H1 (cell line): Measurements from ENCODE around the gene CEACAM7. TPM values are rescaled to one million over a fixed set of nuclear protein-coding genes. Genes with fewer than 3 reads are reported as not detected.

Experiments
- CTCF ChIA-PET: fragments of 300-600 bp; sonication (Branson Sonifier 250); formaldehyde crosslinking; loops from one replicate; lab custom pipeline; 2021; ENCODE audit not compliant: partially characterized antibody; lab: Charles Lee
- POLR2A ChIA-PET: fragments of 300-600 bp; sonication (Branson Sonifier 250); formaldehyde crosslinking; loops from one replicate; lab custom pipeline; 2021; ENCODE audit warnings: inconsistent platforms; ENCODE audit not compliant: partially characterized antibody; lab: Charles Lee
- DNase-seq, 2 experiments: peaks; one replicate each; pipeline versions ENCODE4 v3.0.0 to v3.0.0-alpha.2; 2010 to 2022; ENCODE audit warnings: low spot score in 2 of 2, low read depth in 1 of 2, mixed read lengths in 1 of 2
- FAIRE-seq: peaks from 2 replicates; lab custom pipeline; 2011; peaks lifted over from hg19 to GRCh38; lab: Jason Lieb, UNC
- H2AFZ ChIP-seq: 2 replicates; pipeline ENCODE4 v1.8.1; 2012; ENCODE audit warnings: low read length, inconsistent platforms
- H2AK5ac ChIP-seq: 2 replicates; pipeline ENCODE4 v1.6.1; 2013; ENCODE audit warnings: low read depth, low read length
- H2BK120ac ChIP-seq: replicated peaks from 2 replicates; pipeline ENCODE3; 2013; ENCODE audit warnings: low read depth, low read length, inconsistent platforms
- H2BK12ac ChIP-seq: 2 replicates; pipeline ENCODE4 v1.6.1; 2013; ENCODE audit warnings: low read depth, low read length
- H2BK15ac ChIP-seq: 2 replicates; pipeline ENCODE4 v1.6.1; 2013; ENCODE audit warnings: low read length
- H2BK20ac ChIP-seq: 2 replicates; pipeline ENCODE4 v1.6.1; 2013; ENCODE audit warnings: low read length
- H2BK5ac ChIP-seq: 2 replicates; pipeline ENCODE4 v1.6.1; 2013; ENCODE audit warnings: low read depth, low read length
- H3K14ac ChIP-seq: 2 replicates; pipeline ENCODE4 v1.6.1; 2013; ENCODE audit warnings: inconsistent platforms; ENCODE audit not compliant: insufficient read length
- H3K18ac ChIP-seq: 2 replicates; pipeline ENCODE4 v1.6.1; 2013; ENCODE audit warnings: low read length; ENCODE audit errors: extremely low read depth
- H3K23ac ChIP-seq: 2 replicates; pipeline ENCODE4 v1.6.1; 2013; ENCODE audit warnings: inconsistent platforms; ENCODE audit not compliant: insufficient read length
- H3K23me2 ChIP-seq: 2 replicates; pipeline ENCODE4 v1.6.1; 2013; ENCODE audit warnings: low read depth, low read length
- H3K27ac ChIP-seq: 2 replicates; pipeline ENCODE4 v1.6.1; 2011; ENCODE audit warnings: low read depth, low read length, inconsistent platforms
- H3K27me3 ChIP-seq, 4 experiments: replicated peaks in 1 of 4; 1 replicate in 1 of 4; 2 replicates in 3 of 4; pipeline versions ENCODE4 v1.6.1 to v1.8.1; 2011 to 2013; ENCODE audit warnings: low read length in 3 of 4, mild to moderate bottlenecking in 3 of 4, inconsistent platforms in 2 of 4, mixed read lengths in 2 of 4, moderate library complexity in 1 of 4; ENCODE audit not compliant: control insufficient read depth in 3 of 4, insufficient read depth in 3 of 4; ENCODE audit errors: extremely low read depth in 1 of 4
- H3K36me3 ChIP-seq, 4 experiments: 2 replicates each; pipeline versions ENCODE4 v1.6.1 to v1.8.1; 2011 to 2013; ENCODE audit warnings: mild to moderate bottlenecking in 4 of 4, low read length in 3 of 4, moderate library complexity in 2 of 4, control low read depth in 1 of 4, inconsistent platforms in 1 of 4; ENCODE audit not compliant: insufficient read depth in 4 of 4, control insufficient read depth in 2 of 4
- H3K4ac ChIP-seq: replicated peaks from 2 replicates; pipeline ENCODE3; 2013; ENCODE audit warnings: low read length, low read depth, mixed read lengths, inconsistent platforms; ENCODE audit not compliant: insufficient read length
- H3K4me1 ChIP-seq, 4 experiments: replicated peaks in 1 of 4; 1 replicate in 1 of 4; 2 replicates in 3 of 4; pipeline versions ENCODE4 v1.6.1 to v1.8.1; 2011 to 2013; ENCODE audit warnings: low read length in 3 of 4, inconsistent platforms in 2 of 4, mixed read lengths in 1 of 4; ENCODE audit not compliant: insufficient read depth in 4 of 4, control insufficient read depth in 3 of 4
- H3K4me2 ChIP-seq, 2 experiments: 2 replicates each; pipeline versions ENCODE4 v1.6.1 to v1.8.1; 2011 to 2013; ENCODE audit warnings: low read depth in 2 of 2, low read length in 2 of 2, control low read depth in 1 of 2, inconsistent platforms in 1 of 2, mild to moderate bottlenecking in 1 of 2; ENCODE audit not compliant: insufficient read depth in 1 of 2
- H3K4me3 ChIP-seq, 4 experiments: fragments of 200-600, 300-600 bp in 1 of 4; sonication (generic), shearing (Covaris generic), sonication (Bioruptor Twin) in 1 of 4; 2 replicates each; pipeline versions ENCODE4 v1.5.1 to v1.8.1; 2011 to 2016; ENCODE audit warnings: low read length in 4 of 4, low read depth in 3 of 4, control low read depth in 2 of 4, inconsistent platforms in 2 of 4, mild to moderate bottlenecking in 2 of 4, mixed read lengths in 1 of 4, moderate library complexity in 1 of 4; ENCODE audit not compliant: insufficient read depth in 2 of 4; ENCODE audit errors: extremely low read depth in 1 of 4
- H3K56ac ChIP-seq: replicated peaks from 2 replicates; pipeline ENCODE3; 2013; ENCODE audit warnings: low read depth, mild to moderate bottlenecking, mixed read lengths, low read length, inconsistent platforms; ENCODE audit not compliant: insufficient read length
- H3K79me1 ChIP-seq: 2 replicates; pipeline ENCODE4 v1.6.1; 2013; ENCODE audit warnings: low read depth, low read length, control low read depth
- H3K79me2 ChIP-seq, 2 experiments: 2 replicates each; pipeline versions ENCODE4 v1.6.1 to v1.8.1; 2012 to 2013; ENCODE audit warnings: low read length in 2 of 2, mild to moderate bottlenecking in 2 of 2, inconsistent platforms in 1 of 2; ENCODE audit not compliant: insufficient read depth in 2 of 2, control insufficient read depth in 1 of 2
- H3K9ac ChIP-seq, 4 experiments: replicated peaks in 1 of 4; 1 replicate in 1 of 4; 2 replicates in 3 of 4; pipeline versions ENCODE4 v1.6.1 to v1.8.1; 2011 to 2013; ENCODE audit warnings: low read depth in 3 of 4, low read length in 3 of 4, control low read depth in 2 of 4, mild to moderate bottlenecking in 2 of 4, moderate library complexity in 2 of 4, inconsistent platforms in 1 of 4; ENCODE audit errors: extremely low read depth in 1 of 4
- H3K9me3 ChIP-seq, 2 experiments: 2 replicates each; pipeline versions ENCODE4 v1.6.1 to v1.8.1; 2012 to 2013; ENCODE audit warnings: mild to moderate bottlenecking in 2 of 2, moderate library complexity in 2 of 2, control low read depth in 1 of 2, inconsistent platforms in 1 of 2, low read depth in 1 of 2, low read length in 1 of 2, mixed read lengths in 1 of 2; ENCODE audit not compliant: insufficient read depth in 2 of 2
- H4K20me1 ChIP-seq, 2 experiments: replicated peaks in 1 of 2; 2 replicates each; pipeline versions ENCODE3 to v1.8.1; 2011 to 2013; ENCODE audit warnings: inconsistent platforms in 2 of 2, low read length in 2 of 2, mild to moderate bottlenecking in 1 of 2; ENCODE audit not compliant: insufficient read depth in 2 of 2, control insufficient read depth in 1 of 2
- H4K5ac ChIP-seq: 2 replicates; pipeline ENCODE4 v1.6.1; 2013; ENCODE audit warnings: low read length, low read depth, mixed read lengths, inconsistent platforms; ENCODE audit not compliant: insufficient read length
- H4K8ac ChIP-seq: 2 replicates; pipeline ENCODE4 v1.8.0; 2013; ENCODE audit warnings: mild to moderate bottlenecking, moderate library complexity, low read length, inconsistent platforms; ENCODE audit not compliant: insufficient read depth; ENCODE audit errors: extremely low read depth
- H4K91ac ChIP-seq: replicated peaks from 2 replicates; pipeline ENCODE3; 2013; ENCODE audit warnings: low read length, mixed read lengths, inconsistent platforms; ENCODE audit not compliant: insufficient read length
- BCL11A ChIP-seq, 2 experiments: IDR thresholded peaks; one replicate each; pipeline ENCODE4 v1.6.1; 2011; ENCODE audit warnings: low read depth in 2 of 2, low read length in 2 of 2, mild to moderate bottlenecking in 2 of 2
- CEBPB ChIP-seq: IDR thresholded peaks from 2 replicates; pipeline ENCODE4 v1.6.1; 2012; ENCODE audit warnings: low read depth, low read length
- CHD2 ChIP-seq: IDR thresholded peaks from 2 replicates; pipeline ENCODE4 v1.6.1; 2012; ENCODE audit warnings: low read length, improper control_type of control experiment
- GABPA ChIP-seq: IDR thresholded peaks from 2 replicates; pipeline ENCODE4 v1.6.1; 2011; ENCODE audit warnings: mild to moderate bottlenecking, low read length, moderate library complexity, borderline replicate concordance; ENCODE audit not compliant: insufficient read depth
- HDAC2 ChIP-seq, 2 experiments: fragments of 300-600 bp in 1 of 2; sonication (generic) in 1 of 2; IDR thresholded peaks; 2 replicates each; pipeline ENCODE4 v1.6.1; 2011 to 2012; ENCODE audit warnings: low read depth in 2 of 2, low read length in 2 of 2, mild to moderate bottlenecking in 2 of 2, moderate library complexity in 2 of 2, borderline replicate concordance in 1 of 2, inconsistent platforms in 1 of 2
- JUN ChIP-seq: IDR thresholded peaks from 2 replicates; pipeline ENCODE4 v1.6.1; 2011; ENCODE audit warnings: low read depth, mild to moderate bottlenecking, improper control_type of control experiment, low read length
- KDM5A ChIP-seq: fragments of 200-600 bp; IDR thresholded peaks from 2 replicates; pipeline ENCODE4 v1.7.1; 2012; ENCODE audit warnings: mild to moderate bottlenecking, low read length, inconsistent platforms, mixed read lengths
- MAFK ChIP-seq: IDR thresholded peaks from 2 replicates; pipeline ENCODE4 v1.6.1; 2012; ENCODE audit warnings: low read depth, mild to moderate bottlenecking, improper control_type of control experiment, low read length
- RXRA ChIP-seq: IDR thresholded peaks from 2 replicates; pipeline ENCODE4 v1.6.1; 2011; ENCODE audit warnings: low read depth, mild to moderate bottlenecking, low read length, moderate library complexity; ENCODE audit not compliant: insufficient read depth
- SAP30 ChIP-seq: fragments of 300-600 bp; sonication (generic); IDR thresholded peaks from 2 replicates; pipeline ENCODE4 v1.7.1; 2012; ENCODE audit warnings: low read length, moderate library complexity, mild to moderate bottlenecking, inconsistent platforms; ENCODE audit not compliant: insufficient read depth, insufficient replicate concordance
- USF2 ChIP-seq: IDR thresholded peaks from 2 replicates; pipeline ENCODE4 v1.6.1; 2011; ENCODE audit warnings: low read length, improper control_type of control experiment
- ZNF274 ChIP-seq: IDR thresholded peaks from 2 replicates; pipeline ENCODE4 v1.7.0; 2012; ENCODE audit warnings: low read length, borderline replicate concordance; ENCODE audit errors: extremely low read depth
- WGBS, 2 experiments: shearing (Covaris generic) in 1 of 2; methylation state at CpG; one replicate each; pipeline versions ENCODE4 v1.1.6 to v1.1.7; 2013 to 2015; ENCODE audit warnings: low lambda C conversion rate in 2 of 2, mixed read lengths in 2 of 2, inconsistent platforms in 1 of 2, low coverage in 1 of 2, missing lambda C conversion rate in 1 of 2; ENCODE audit not compliant: insufficient replicate concordance in 2 of 2, insufficient coverage in 1 of 2, insufficient read length in 1 of 2; ENCODE audit errors: extremely low coverage in 1 of 2, missing lambda C conversion rate in 1 of 2; 5-methylcytosine and 5-hydroxymethylcytosine counted together
- polyA plus RNA-seq, 7 experiments: library from polyadenylated mRNA; depleted of rRNA in 3 of 7; stranded (reverse) in 5 of 7; unstranded in 2 of 7; fragments of >200 nt in 5 of 7; fragments of 200-250 nt in 2 of 7; gene quantifications; 1 replicate in 5 of 7; 2 replicates in 1 of 7; 4 replicates in 1 of 7; pipeline versions ENCODE4 v1.2.1 to v1.2.3, GENCODE V29; 2011 to 2013; ENCODE audit warnings: missing spikeins in 2 of 7, mixed read lengths in 2 of 7
- total RNA-seq: library from RNA; stranded (reverse); fragmentation: NEBNext Ultra II Directional; extraction: Animal tissue kit (Norgen Biotek cat#: 25700); gene quantifications from 2 replicates; pipeline ENCODE4 v1.2.1, GENCODE V29; 2021

The CEACAM7 gene
- total and polyA plus RNA-seq, 2 of the 8 experiments (the other 6 are each of a cell fraction or from before 2014, with no cell fraction given): not detected

- Histone ChIP-seq H2BK20ac (no peak overlapping the region), H3K27ac (no peak overlapping the region), H3K27me3 (no peaks in the 10 kb centered on the region), H4K8ac (no peak overlapping the region), H3K18ac (no peak overlapping the region), H4K20me1 (peaks cover 0 to 1% of the 10 kb centered on the region in 2 experiments), H2AFZ (no peak overlapping the region), H2AK5ac (no peak overlapping the region), H3K4me2 (no peak overlapping the region), H3K23me2 (no peaks in the 10 kb centered on the region), H3K23ac (no peak overlapping the region), H3K79me2 (no peaks in the 10 kb centered on the region), H3K4ac (no peak overlapping the region), H3K36me3 (no peaks in the 10 kb centered on the region), H3K56ac (no peak overlapping the region), H3K14ac (no peak overlapping the region), H3K4me1 (no peaks in the 10 kb centered on the region), H3K4me3 (no peak overlapping the region), H3K79me1 (no peaks in the 10 kb centered on the region), H4K91ac (no peak overlapping the region), H2BK15ac (no peak overlapping the region), H2BK12ac (no peak overlapping the region), H3K9ac (no peak overlapping the region), H2BK120ac (no peak overlapping the region), H4K5ac (no peak overlapping the region), H2BK5ac (no peak overlapping the region), H3K9me3 (peaks cover 77 to 92% of the 10 kb centered on the region in 2 experiments)
- FAIRE-seq (no peak), DNase-seq (no peak)
- 69% methylated on average over 8 of the region's 8 CpGs; no CpG with 5 or more reads in 1 of the 2 experiments for WGBS, 2 experiments
- POLR2A ChIA-PET: no interaction called here
- CTCF ChIA-PET: interaction anchor here (0.8 kb wide), 1 partner anchor 132 kb away, joined by 3 read pairs; no protein-coding TSS in a partner anchor
- TF ChIP-seq CEBPB: no peak
- no peak for TF ChIP-seq MAFK
- no peak for TF ChIP-seq BCL11A (IDR thresholded peaks at IDR 0.05; ENCODE audit: low read depth in 2 of 2, low read length in 2 of 2)
- no peak for TF ChIP-seq SAP30
- no peak for TF ChIP-seq CHD2
- no peak for TF ChIP-seq RXRA
- no peak for TF ChIP-seq GABPA
- TF ChIP-seq JUN: no peak
- no peak for TF ChIP-seq ZNF274
- no peak for TF ChIP-seq KDM5A
- no peak for TF ChIP-seq HDAC2 (IDR thresholded peaks at IDR 0.05; ENCODE audit: borderline replicate concordance in 1 of 2, low read depth in 2 of 2, low read length in 2 of 2)
- TF ChIP-seq USF2: no peak
Observed at GRCh38 chr19:41703602-41704293, 15.7 kb upstream of the CEACAM7 start.
